HK-2 (cell line): Measurements from ENCODE around the gene SLN.
A peak's percentile ranks its signal among the peaks of the same experiment; 100 is the strongest.

ENCODE experiments used
- DNase-seq: peaks from one replicate; pipeline ENCODE4 v3.0.0-alpha.2; 2018; ENCODE audit not compliant: unreplicated experiment

The SLN gene

GRCh38 chr11:107719557-107720302 is 7.9 kb upstream of the SLN start:
- DNase-seq, result no peak

DNA sequence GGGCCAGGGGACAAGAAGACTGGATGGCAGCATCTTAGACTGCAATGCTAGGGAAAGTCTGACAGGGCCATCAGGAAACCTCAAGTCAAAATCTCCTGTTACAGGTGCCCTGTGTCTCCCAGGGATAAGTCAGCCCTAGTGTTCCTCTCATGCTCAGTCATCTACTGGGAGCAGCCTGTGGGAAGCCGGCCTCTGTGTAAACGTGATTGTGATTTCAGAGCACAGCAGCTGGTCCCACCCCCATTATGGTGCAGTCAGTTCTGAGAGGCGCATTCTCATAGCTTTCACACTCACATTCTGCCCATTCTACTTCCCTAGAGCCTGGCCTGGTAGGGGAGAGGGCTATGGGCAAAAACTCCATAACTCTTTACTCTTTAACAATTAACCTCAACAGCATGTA is 7.2 kb upstream of the SLN start:
- DNase-seq, result no peak

GRCh38 chr11:107716884-107717532 is 5.2 kb upstream of the SLN start:
- DNase-seq, result peak; percentile 57

DNA sequence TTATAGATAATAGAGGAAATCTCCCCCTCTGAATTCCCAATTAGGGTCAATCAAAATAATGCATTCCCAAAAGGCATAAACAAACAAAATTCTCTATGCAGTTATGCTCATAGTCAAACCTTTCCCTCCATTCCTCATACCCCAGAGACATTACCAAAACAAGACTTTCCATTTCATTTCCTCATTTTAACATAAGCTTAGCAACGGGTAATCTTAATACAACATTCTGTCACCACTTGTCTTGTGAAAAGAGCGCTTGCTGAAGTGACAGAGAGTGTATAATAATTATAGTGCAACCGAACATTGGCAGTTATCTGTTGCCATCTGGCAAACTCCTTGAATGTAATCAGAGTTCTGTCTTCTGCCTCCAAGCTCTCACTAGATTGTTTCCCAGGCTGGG is 1.2 kb upstream of the SLN start:
- DNase-seq, result no peak

- DNase-seq, result no peak
Measured at GRCh38 chr11:107710301-107710700, 1.6 kb downstream of the SLN start.

GRCh38 chr11:107708792-107709191 is 3.1 kb downstream of the SLN start:
- no peak for DNase-seq

- no peak for DNase-seq
Measured at GRCh38 chr11:107707807-107708206, 4.0 kb downstream of the SLN start.

GRCh38 chr11:107707215-107707671 is 4.6 kb downstream of the SLN start:
- DNase-seq, result peak; percentile 57

GRCh38 chr11:107706531-107706930 is 5.3 kb downstream of the SLN start:
- DNase-seq, result no peak

GRCh38 chr11:107705027-107705426 is 6.8 kb downstream of the SLN start:
- DNase-seq, result peak; percentile 45

GRCh38 chr11:107704451-107704850 is 7.4 kb downstream of the SLN start:
- peak; percentile 66 for DNase-seq

DNA sequence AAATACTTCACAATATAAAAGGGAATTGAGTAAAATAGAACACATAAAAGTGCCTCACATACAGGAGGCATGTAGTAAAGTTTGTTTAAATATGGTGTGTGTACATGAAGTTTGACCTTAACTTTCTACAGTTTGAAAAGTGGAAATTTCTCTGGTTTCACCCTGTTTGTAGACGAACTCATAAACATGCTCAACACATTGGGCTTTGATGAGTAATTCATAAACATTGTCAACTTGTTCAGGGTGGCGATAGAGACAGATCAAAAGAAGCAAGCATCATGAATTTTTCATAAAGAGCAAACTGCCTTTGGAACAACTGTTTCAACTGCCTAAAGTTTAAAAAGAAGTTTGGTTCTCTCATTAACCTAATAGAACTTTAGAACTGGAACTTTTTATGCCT is 9.1 kb downstream of the SLN start:
- no peak for DNase-seq

GRCh38 chr11:107702109-107702660 is 9.7 kb downstream of the SLN start:
- DNase-seq, result no peak

- DNase-seq, result no peak
Measured at GRCh38 chr11:107699371-107700285, 12.2 kb downstream of the SLN start.

DNA sequence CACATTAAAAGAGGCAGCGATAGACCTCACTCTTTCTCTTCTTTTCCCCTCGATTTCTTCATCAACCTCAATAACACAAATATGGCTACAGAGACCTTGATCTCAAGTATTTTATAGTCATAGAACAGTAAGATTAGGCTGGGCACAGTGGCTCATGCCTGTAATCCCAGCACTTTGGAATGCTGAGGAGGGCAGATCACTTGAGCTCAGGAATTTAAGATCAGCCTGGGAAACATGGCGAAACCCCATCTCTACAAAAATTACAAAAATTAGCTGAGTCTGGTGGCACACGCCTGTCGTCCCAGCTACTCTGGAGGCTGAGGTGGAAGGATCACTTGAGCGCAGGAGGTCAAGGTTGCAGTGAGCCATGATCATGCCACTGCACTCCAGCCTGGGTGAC is 14.6 kb downstream of the SLN start:
- no peak for DNase-seq

DNA sequence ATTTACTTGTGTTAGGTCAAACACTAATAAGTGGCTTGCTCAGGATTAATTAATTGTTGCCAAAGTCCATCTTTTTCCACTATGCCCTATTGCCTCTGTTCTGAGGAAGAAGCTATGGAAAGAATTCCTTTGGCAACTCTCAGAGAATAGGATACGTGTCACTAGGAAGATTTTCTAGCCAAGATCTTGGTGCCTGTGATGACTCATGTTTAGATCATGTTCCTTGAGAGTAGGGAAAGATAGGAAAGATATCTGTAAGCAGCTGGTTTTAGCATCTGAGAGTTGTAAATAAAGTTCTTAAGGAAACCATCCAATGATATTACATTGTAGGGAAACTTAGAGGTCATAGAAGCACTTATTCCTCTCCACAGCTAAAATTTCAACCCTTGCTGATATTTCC is 15.7 kb downstream of the SLN start:
- DNase-seq, result no peak

DNA sequence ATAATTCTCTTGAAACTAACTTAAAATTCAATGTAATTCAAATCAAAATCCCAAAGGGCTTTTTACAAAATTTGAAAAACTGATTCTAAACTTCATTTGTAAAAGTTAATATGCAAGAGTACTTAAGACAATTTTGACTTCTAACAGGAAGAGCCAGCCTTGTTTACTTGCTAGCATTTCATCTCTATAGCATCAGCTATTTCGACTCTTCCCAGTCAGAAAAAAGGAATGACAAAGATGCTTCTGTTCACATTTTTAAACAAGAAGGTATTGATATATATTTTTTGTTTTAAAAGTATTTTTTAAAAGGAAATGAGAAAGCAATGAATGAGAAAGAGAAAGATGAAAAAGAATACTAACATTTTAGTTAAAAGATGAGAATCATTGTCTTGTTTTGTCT is 16.4 kb downstream of the SLN start:
- no peak for DNase-seq

DNA sequence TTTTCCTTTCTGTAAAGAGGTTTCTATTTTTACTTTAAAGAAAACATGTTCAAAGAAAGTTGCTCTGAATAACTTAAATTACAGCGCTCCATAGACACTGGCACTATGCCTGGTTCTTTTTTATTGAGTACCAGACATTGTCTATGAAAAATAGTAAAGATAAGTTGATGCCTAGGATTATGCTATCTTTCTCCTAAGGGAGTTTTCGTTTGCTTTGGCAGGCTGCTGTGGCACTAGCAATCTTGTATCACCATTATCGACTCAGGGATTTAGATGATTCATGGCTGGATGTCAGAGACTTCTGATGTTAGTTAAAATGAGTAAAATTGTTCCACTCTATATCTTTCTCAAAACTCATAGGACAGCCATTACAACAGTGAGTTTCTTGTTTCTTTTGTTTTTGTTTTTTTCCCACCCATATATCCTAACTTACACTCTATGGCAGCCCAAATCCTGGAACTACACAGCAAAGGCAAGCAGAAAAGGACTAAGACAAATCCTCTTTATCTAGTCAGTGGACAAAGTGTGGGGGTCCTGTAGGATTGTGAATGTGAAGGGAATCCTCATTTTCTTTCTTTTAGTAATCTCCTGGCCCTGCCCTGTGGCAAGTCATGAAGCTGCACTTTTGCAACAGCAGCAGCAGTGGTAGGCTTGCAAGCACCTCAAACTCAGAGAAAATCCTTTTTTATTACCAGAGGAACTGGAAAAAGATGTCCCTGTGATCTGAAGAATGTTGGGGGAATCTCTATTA is 20.7 kb downstream of the SLN start:
- no peak for DNase-seq

DNA sequence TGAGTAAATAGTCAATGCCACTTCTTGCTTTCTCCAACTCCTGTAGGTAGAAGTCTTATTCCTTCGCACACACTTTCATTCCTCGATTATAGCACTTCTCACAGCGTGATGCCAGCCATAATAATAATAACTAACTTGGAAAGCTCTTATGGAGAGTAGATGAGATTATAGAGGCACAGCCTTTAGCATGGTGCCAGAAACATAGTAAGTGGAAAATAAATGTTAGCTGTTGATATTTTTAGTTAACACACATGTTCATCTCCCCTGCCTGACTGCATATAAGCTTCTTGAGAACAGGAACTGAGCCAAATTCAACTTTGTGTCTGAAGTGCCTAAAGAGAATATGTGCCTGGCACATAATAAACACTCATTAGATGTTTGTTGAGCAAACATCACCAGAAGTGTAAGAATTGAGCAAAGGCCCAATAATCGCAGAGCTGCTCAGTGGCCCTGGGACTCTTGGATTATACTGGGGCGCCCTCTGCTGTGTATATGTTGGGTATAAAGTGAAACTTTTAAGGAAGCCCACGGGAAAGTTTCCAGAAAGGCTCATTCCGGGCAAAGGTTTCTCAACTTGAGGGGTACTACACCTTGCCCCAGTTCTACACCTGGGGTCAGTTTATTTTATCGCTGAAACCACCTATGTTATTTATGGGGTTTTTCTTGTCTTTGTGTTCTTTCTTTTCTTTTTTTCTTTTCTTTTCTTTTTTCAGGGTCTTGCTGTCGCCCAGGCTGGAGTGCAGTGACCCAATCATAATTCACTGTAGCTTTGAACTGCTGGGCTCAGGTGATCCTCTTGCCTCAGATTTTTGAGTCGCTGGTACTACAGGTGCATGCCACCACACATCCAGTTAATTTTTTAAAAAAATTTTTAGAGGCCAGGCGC is 22.3 kb downstream of the SLN start:
- peak; percentile 42 for DNase-seq

- no peak for DNase-seq
Measured at GRCh38 chr11:107688322-107688918, 23.4 kb downstream of the SLN start.
